ENCODE results near the gene CEP70.
"Not testable (repeated sequence)": the region's sequence is repeated elsewhere in the genome, so short reads cannot be mapped to it uniquely, and the experiment has no call there.

The CEP70 gene

GRCh38 chr3:138587374-138587773 lies 6.7 kb downstream of the CEP70 start:
- H3K4me3 ChIP-seq (ENCODE audit: low read length): no peak overlapping the region
- TF ChIP-seq, protein P1, sequence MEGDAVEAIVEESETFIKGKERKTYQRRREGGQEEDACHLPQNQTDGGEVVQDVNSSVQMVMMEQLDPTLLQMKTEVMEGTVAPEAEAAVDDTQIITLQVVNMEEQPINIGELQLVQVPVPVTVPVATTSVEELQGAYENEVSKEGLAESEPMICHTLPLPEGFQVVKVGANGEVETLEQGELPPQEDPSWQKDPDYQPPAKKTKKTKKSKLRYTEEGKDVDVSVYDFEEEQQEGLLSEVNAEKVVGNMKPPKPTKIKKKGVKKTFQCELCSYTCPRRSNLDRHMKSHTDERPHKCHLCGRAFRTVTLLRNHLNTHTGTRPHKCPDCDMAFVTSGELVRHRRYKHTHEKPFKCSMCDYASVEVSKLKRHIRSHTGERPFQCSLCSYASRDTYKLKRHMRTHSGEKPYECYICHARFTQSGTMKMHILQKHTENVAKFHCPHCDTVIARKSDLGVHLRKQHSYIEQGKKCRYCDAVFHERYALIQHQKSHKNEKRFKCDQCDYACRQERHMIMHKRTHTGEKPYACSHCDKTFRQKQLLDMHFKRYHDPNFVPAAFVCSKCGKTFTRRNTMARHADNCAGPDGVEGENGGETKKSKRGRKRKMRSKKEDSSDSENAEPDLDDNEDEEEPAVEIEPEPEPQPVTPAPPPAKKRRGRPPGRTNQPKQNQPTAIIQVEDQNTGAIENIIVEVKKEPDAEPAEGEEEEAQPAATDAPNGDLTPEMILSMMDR (conservative IDR thresholded peaks at IDR 0.05; ENCODE audit: low read length): no peak
- DNase-seq (ENCODE audit: low read depth): no peak

- no peak overlapping the region for H3K4me3 ChIP-seq (ENCODE audit: low read length)
- no peak for DNase-seq (ENCODE audit: low read depth)
- TF ChIP-seq, protein P1 (conservative IDR thresholded peaks at IDR 0.05; ENCODE audit: low read length): no peak
Observed at GRCh38 chr3:138578961-138579574, 15.0 kb downstream of the CEP70 start.

DNA sequence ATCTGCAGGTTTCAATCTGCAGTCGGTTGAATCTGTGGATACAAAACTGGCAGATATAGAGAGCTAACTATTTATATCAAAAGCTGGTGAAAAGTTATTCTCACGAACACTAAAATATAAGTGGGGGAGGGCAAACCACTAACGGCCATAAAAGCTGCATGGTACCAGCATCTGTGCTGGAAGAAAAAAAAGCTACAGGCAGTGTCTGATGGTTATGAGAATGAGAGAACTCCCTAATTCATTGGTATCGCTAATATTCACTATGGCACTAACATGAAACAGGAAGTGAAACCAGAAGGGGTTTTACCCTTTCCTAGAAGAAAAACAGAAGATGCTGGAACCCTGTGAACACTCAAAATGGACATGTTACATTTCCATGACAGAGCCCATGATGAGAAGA lies 15.9 kb downstream of the CEP70 start:
- no peak for DNase-seq (ENCODE audit: low read depth)
- TF ChIP-seq, protein P1 (conservative IDR thresholded peaks at IDR 0.05; ENCODE audit: low read length): no peak
- no peak overlapping the region for H3K4me3 ChIP-seq (ENCODE audit: low read length)

- TF ChIP-seq, protein P1 (conservative IDR thresholded peaks at IDR 0.05; ENCODE audit: low read length): no peak
- H3K4me3 ChIP-seq (ENCODE audit: low read length): no peak overlapping the region
- DNase-seq (ENCODE audit: low read depth): no peak
Observed at GRCh38 chr3:138573138-138573537, 20.9 kb downstream of the CEP70 start.

GRCh38 chr3:138569624-138570023 lies 24.4 kb downstream of the CEP70 start:
- not testable (repeated sequence) for DNase-seq (ENCODE audit: low read depth); H3K4me3 ChIP-seq (ENCODE audit: low read length)

GRCh38 chr3:138569090-138569489 lies 25.0 kb downstream of the CEP70 start:
- DNase-seq (ENCODE audit: low read depth): no peak
- TF ChIP-seq, protein P1 (conservative IDR thresholded peaks at IDR 0.05; ENCODE audit: low read length): no peak
- no peak overlapping the region for H3K4me3 ChIP-seq (ENCODE audit: low read length)

- no peak for DNase-seq (ENCODE audit: low read depth)
- H3K4me3 ChIP-seq (ENCODE audit: low read length): no peak overlapping the region
- TF ChIP-seq, protein P1 (conservative IDR thresholded peaks at IDR 0.05; ENCODE audit: low read length): no peak
Observed at GRCh38 chr3:138567403-138567802, 26.7 kb downstream of the CEP70 start.

- not testable (repeated sequence) for DNase-seq (ENCODE audit: low read depth); H3K4me3 ChIP-seq (ENCODE audit: low read length)
Observed at GRCh38 chr3:138566293-138566692, 27.8 kb downstream of the CEP70 start.

- not testable (repeated sequence) for DNase-seq (ENCODE audit: low read depth); H3K4me3 ChIP-seq (ENCODE audit: low read length)
Observed at GRCh38 chr3:138562902-138563301, 31.2 kb downstream of the CEP70 start.

Measured in AG10803 (cell line).